ENCODE measurements around the gene CACNA1F.

DNA sequence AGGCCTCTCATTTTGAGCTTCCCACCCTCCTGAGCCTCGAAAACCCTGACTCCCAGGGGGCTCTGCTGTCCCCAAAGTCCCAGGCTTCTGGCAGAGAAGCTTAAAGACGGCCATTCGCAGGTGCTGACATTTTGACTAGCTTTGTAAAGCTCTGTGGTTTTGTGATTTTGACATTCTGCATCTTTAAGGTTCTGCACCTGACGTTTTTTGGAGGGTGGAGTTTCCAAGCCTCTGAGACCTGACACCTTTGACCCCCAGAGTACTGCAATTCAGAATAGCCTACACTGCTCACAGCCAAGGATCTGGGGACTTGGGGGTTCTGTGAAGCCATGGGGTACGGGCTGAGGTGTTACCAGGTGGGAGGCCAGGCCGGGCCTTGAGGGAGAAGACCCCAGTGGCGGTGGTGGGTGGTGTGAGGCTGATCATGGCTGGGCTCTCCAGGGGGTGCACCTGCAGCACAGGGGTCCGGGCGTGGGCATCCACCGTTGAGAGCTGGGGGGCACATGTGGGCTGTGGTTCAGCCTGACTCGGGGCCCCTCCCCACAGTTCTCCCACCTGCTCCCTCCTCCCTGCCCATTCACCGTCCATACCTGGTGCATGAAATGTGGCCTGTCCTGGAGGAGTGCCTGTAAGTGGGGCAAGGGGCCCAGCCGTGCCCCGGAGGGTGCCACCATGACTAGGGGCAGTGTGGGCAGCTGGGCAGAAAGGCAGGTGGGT, 24.1 kb upstream of the CACNA1F start:
- TF ChIP-seq, protein P1, sequence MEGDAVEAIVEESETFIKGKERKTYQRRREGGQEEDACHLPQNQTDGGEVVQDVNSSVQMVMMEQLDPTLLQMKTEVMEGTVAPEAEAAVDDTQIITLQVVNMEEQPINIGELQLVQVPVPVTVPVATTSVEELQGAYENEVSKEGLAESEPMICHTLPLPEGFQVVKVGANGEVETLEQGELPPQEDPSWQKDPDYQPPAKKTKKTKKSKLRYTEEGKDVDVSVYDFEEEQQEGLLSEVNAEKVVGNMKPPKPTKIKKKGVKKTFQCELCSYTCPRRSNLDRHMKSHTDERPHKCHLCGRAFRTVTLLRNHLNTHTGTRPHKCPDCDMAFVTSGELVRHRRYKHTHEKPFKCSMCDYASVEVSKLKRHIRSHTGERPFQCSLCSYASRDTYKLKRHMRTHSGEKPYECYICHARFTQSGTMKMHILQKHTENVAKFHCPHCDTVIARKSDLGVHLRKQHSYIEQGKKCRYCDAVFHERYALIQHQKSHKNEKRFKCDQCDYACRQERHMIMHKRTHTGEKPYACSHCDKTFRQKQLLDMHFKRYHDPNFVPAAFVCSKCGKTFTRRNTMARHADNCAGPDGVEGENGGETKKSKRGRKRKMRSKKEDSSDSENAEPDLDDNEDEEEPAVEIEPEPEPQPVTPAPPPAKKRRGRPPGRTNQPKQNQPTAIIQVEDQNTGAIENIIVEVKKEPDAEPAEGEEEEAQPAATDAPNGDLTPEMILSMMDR (conservative IDR thresholded peaks at IDR 0.05; ENCODE audit: low read length), result no peak
- no peak for TF ChIP-seq EZH2phosphoT487 (IDR thresholded peaks at IDR 0.05; ENCODE audit: borderline replicate concordance, low read depth, low read length)

Measured in OCI-LY7 (cell line).